Thyroid gland (tissue), 4 donors: ENCODE measurements around the gene SLC39A2.

Experiments used
- CTCF ChIP-seq, 6 experiments: fragments of 200-600 bp in 3 of 6; fragments of 450-650 bp in 3 of 6; sonication (generic) in 3 of 6; IDR thresholded peaks; one replicate each; pipeline ENCODE4 v1.5.1; 2016 to 2019; ENCODE audit warnings: antibody characterized with exemption in 6 of 6, mild to moderate bottlenecking in 2 of 6, inconsistent platforms in 1 of 6, moderate library complexity in 1 of 6
- POLR2A ChIP-seq, 2 donors: fragments of 450-650 bp; IDR thresholded peaks; one replicate each; pipeline ENCODE4 v1.6.1; 2017; ENCODE audit warnings: antibody characterized with exemption in 2 of 2, mild to moderate bottlenecking in 2 of 2, moderate library complexity in 1 of 2

GRCh38 chr14:21036751-21037150, 37.7 kb downstream of the SLC39A2 start:
- TF ChIP-seq POLR2A (IDR thresholded peaks at IDR 0.05) (no peak), CTCF (IDR thresholded peaks at IDR 0.05) (no peak)
